WTC11 (cell line): Measurements from ENCODE around the gene COL1A1.

Experiments used
- ESRRA ChIP-seq: sonication (generic); formaldehyde crosslinking; IDR thresholded peaks from 2 replicates; pipeline ENCODE4 v1.8.1; 2022; ENCODE audit warnings: mild to moderate bottlenecking, missing genetic modification reagents, borderline replicate concordance
- ETV6 ChIP-seq: sonication (generic); formaldehyde crosslinking; IDR thresholded peaks from 2 replicates; pipeline ENCODE4 v1.8.1; 2022; ENCODE audit warnings: mild to moderate bottlenecking, missing genetic modification reagents
- FOXJ3 ChIP-seq: sonication (generic); formaldehyde crosslinking; IDR thresholded peaks from 2 replicates; pipeline ENCODE4 v1.9.0; 2021; ENCODE audit warnings: missing genetic modification reagents, mild to moderate bottlenecking, borderline replicate concordance
- GTF2I ChIP-seq: fragments of 250-450 bp; sonication (Bioruptor Pico); conservative IDR thresholded peaks from 2 replicates; pipeline ENCODE4 v1.4.0; 2021; ENCODE audit warnings: mild to moderate bottlenecking

DNA sequence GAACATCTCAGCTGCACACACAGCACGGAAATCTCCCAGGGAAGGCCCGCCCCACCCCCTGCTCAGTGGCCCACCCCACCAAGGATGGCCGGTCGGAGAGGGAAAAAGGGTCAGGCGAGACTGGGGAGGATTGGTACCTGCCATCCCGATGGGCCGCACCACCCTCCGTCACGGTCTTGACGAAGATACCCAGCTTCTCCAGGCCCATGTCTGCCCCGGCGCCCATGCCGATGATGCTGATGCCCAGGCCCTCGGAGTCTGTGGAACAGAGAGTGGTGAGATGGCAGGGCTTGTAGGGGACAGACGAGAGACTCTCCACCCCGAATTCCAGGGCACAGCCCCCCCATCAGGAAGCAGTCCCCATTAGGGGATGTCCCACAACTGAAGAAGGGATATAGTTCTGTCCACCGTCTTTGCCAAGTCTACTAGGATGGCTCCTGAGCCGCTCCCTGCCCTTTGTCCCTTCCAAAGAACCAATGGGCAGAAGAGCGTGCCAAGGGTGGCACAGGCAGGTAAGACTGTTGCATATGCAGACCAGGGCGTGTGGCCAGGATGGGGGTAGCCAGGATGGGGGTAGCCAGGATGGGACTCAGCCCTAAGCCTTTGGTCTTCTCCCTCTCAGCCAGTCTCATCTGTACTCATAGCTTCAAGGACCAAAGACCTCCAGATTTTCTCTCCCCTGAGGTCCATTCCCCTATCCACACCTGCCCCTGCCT, 57.8 kb downstream of the COL1A1 start:
- TF ChIP-seq ESRRA (CRISPR knock-in tag) (no peak), GTF2I (CRISPR knock-in tag) (no peak), ETV6 (CRISPR knock-in tag) (no peak), FOXJ3 (CRISPR knock-in tag) (no peak)
